GM12874 (cell line): Measurements from ENCODE around the gene SLCO2B1.

Experiments used
- CTCF ChIP-seq: IDR thresholded peaks from 2 replicates; pipeline ENCODE4 v1.5.1; 2011; ENCODE audit warnings: low read depth, mild to moderate bottlenecking, control low read depth, low read length, moderate library complexity; ENCODE audit not compliant: insufficient read depth

The SLCO2B1 gene

GRCh38 chr11:75191330-75191717, 40.4 kb downstream of the SLCO2B1 start:
- no peak for TF ChIP-seq CTCF

- TF ChIP-seq CTCF: no peak
Observed at GRCh38 chr11:75193271-75193670, 42.4 kb downstream of the SLCO2B1 start.

GRCh38 chr11:75193711-75194110, 42.8 kb downstream of the SLCO2B1 start:
- TF ChIP-seq CTCF: no peak

DNA sequence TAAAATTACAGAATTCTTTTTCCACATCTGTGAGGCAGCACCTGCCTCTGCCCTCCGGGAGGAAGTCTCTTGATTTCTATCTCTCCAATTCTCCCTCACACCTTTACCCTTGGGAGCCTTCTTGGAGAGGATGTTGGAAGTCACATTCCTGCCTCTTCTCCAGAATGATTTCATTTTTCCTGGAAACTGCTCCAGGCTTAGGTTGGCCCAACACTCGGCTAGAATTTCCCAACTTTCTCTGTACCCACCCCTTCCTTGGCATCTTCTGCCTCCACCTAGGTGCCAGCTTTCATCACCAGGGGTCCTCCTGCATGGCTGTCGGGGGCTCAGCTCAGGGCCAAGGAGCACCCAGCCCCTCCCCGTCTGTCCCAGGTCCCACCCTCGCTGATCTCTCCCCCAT, 43.2 kb downstream of the SLCO2B1 start:
- no peak for TF ChIP-seq CTCF

- no peak for TF ChIP-seq CTCF
Observed at GRCh38 chr11:75195167-75195962, 44.5 kb downstream of the SLCO2B1 start.

DNA sequence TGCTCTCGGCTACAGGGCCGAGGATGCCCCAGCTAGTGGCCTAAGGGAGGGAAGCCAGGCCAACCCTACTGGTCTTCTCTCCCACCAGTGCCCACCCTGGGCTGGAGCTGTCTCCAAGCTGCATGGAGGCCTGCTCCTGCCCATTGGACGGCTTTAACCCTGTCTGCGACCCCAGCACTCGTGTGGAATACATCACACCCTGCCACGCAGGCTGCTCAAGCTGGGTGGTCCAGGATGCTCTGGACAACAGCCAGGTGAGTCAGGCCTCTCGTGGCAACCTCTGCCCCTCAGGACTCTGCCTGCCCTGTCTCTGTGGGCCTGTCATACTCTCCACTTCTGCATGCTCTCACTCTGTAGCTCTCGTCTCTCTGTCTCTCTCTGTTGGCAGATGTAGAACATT, 45.5 kb downstream of the SLCO2B1 start:
- no peak for TF ChIP-seq CTCF

GRCh38 chr11:75197512-75198277, 46.8 kb downstream of the SLCO2B1 start:
- TF ChIP-seq CTCF: no peak
